Caki2 (cell line): ENCODE data around the gene KCNK5. TPM values are rescaled to one million over a fixed set of nuclear protein-coding genes. Genes with fewer than 3 reads are reported as not detected.
A peak's percentile ranks its signal among the peaks of the same experiment; 100 is the strongest.

ENCODE experiments used
- DNase-seq: peaks from one replicate; pipeline ENCODE4 v3.0.0-alpha.2; 2015; ENCODE audit warnings: low read depth
- in situ Hi-C: cut with HindIII; loops from 2 replicates; pipeline ENCODE4 v1.10.0; 2016; ENCODE audit warnings: low sequenced_read_pairs, low pct_unique_long_range_greater_than_20kb, mixed read lengths
- total RNA-seq: library from RNA; depleted of rRNA; stranded (reverse); fragments of >200 nt; shearing (Covaris generic); gene quantifications from 2 replicates; pipeline ENCODE4 v1.2.3, GENCODE V29; 2014; ENCODE audit warnings: low replicate concordance

KCNK5 gene
- total RNA-seq, 1 experiment from 2014 or later = 0.74 TPM

DNA sequence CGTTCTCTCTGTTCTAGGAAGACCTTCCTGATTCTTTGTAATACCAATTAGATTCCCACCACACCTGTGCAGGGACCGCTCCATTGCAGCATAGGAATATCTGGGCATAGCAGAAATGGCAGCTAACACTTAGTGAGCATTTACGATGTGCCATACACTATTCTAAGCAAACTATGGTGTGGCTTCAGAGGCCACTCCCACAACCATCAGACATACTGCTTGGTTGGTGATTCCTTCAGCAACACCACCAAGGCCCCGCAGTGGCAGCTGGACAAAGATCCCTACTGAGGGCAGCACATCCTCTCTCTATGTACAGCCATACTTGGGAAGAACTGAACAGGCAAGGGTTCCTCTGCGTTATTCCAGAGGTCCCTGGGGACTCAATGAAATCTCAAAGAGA lies 6.2 kb downstream of the KCNK5 start:
- in situ Hi-C loops = no loop called here
- no peak for DNase-seq

GRCh38 chr6:39221779-39222641 lies 7.3 kb downstream of the KCNK5 start:
- in situ Hi-C loops = no loop called here
- no peak for DNase-seq

DNA sequence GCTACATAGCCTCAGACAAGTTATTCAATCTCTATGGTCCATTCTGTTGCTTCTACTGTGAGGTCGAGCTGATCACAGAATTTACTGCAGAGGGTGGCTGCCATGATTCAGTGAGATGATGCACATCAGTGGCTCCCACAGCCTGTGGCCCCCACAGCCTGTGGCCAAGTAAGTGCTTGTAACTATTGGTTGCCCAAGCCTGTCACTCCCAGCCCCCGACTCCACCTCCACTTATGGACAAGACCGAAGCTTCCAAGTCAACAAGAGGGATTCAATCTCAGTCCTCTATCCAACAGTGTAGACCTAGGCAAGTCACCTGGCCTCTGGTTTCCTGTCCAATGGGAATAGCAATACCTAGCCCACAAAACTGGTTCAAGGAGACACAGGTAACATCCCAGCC lies 8.2 kb downstream of the KCNK5 start:
- in situ Hi-C loops = no loop called here
- no peak for DNase-seq

DNA sequence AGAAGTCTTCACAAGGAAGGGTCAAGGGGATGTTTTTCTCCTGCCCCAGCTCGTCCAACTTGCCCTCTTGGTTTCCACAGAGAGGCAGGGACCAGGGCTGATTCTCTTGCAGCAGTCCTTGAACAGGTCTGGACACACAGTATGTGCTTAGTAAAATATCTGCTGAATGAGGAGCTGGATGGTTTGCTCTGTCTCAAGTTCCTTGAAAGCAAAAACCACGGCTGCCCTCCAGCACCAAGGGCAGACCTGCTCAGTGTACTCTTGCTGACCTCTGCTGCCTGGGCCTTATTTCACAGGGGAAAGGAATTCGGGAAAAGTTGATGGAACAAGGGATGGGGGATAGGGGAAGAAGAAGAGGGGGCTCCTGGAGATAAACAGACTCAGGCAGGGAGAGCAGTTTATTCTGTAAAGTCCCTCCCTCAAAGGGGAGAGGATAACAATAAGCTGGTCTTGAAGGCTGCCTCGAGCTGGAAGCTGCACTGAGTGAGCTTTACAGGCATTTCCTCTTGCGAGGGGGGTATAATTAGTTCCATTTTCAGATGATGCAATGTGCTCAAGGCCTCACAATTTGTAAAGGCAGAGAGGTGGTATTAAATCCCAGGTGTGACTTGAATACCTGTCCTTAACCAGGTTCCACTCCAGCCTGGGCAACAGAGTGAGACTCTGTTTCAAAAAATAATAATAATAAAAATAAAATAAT lies 10.3 kb downstream of the KCNK5 start:
- DNase-seq = no peak
- in situ Hi-C loops = no loop called here

DNA sequence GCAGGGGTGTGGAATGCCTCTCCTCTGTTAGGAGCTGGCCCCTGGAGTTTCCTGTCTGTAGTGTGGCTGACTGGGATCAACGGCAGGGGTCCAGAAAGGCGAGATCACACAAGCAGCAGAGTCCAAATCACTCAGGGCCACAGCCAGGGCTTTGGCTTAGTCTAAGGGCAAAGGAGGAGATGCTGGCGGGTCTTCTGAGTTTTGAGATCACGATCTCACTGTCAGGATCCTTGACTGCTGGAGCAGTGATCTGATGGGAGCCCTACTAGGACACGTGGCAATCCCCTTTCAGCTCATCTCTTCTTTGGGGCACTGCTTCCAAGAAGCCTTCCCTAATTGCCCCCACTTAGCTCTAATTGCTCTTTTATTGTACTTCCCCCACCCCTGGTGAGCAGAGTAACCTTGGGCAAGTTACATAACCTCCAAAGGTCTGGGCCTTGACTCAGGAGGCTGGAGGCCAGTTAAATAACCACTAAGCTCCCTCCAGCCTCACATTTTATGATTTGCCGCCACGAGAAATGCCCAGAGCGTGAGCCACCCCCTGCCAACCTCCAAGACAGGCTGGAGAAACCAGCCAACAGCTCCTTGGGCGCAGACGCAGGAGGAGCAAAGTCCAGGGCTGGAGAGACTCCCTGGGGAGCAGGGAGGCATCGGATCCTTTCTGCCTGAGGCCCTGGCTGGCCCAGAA lies 12.0 kb downstream of the KCNK5 start:
- no peak for DNase-seq
- in situ Hi-C loops = no loop called here

GRCh38 chr6:39215640-39216158 lies 13.6 kb downstream of the KCNK5 start:
- no peak for DNase-seq
- in situ Hi-C loops = no loop called here

DNA sequence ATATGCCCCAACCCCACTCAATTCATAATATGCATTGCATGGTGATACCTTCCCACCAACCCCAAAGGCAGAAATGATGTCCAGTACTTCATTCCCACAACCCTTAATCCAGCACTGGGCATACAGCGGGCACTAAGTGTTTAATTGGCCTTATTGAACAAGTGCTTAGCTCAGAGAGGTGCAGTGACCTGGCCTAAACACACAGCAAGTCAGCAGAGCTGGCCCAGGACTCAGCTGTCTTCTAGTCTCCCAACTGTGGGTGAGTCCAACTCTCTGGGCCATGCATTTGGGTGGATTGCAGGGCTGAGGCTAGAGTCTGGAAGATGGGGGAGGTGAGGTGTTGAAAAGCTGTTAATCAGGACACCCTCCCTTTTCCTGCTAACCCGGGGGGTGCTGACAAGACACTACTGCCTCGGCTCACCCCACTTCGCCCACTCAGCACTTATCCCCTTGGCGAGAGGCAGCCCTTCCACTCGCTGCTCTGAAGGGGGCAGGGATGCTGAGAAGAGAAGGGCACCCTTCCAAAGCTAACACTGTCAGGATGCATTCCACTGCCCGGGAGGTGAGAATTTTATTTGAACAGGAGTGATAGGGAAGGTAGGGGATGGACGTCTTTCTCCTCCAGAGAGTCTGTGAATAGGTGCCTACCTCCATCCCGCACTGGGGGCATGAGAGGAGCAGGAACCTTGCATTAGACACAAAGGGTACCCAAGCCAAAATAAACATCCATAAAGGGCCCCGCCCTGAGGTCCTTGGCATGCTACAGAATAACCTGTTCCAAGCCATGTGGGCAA lies 14.2 kb downstream of the KCNK5 start:
- DNase-seq = peak; percentile 82
- in situ Hi-C loops = no loop called here

- in situ Hi-C loops = no loop called here
- DNase-seq = peak; percentile 50
Observed at GRCh38 chr6:39214120-39214813, 15.0 kb downstream of the KCNK5 start.

GRCh38 chr6:39213195-39213920 lies 15.9 kb downstream of the KCNK5 start:
- in situ Hi-C loops = no loop called here
- no peak for DNase-seq

- in situ Hi-C loops = no loop called here
- DNase-seq = no peak
Observed at GRCh38 chr6:39211183-39211582, 18.1 kb downstream of the KCNK5 start.

DNA sequence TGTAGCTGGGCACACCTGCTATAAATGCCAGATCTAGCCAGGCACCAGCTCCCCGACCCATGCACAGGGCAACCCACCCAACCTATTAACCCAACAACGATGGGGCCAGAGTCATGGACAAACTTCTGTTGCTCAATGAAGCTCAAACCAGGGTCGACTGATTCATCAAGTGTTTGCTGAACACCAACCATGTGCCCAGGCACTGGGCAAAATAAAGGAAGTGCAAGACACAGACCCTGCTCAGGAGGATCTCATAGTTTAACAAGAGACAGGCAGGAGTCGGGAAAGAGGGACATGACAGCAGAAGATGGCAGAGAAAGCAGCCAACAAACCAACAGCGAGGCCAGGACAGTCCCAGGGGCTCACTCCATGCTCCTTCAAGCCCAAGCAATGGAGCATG lies 18.8 kb downstream of the KCNK5 start:
- in situ Hi-C loops = no loop called here
- DNase-seq = no peak

GRCh38 chr6:39209911-39210310 lies 19.4 kb downstream of the KCNK5 start:
- DNase-seq = no peak
- in situ Hi-C loops = no loop called here

GRCh38 chr6:39209360-39209811 lies 19.9 kb downstream of the KCNK5 start:
- in situ Hi-C loops = no loop called here
- DNase-seq = no peak

DNA sequence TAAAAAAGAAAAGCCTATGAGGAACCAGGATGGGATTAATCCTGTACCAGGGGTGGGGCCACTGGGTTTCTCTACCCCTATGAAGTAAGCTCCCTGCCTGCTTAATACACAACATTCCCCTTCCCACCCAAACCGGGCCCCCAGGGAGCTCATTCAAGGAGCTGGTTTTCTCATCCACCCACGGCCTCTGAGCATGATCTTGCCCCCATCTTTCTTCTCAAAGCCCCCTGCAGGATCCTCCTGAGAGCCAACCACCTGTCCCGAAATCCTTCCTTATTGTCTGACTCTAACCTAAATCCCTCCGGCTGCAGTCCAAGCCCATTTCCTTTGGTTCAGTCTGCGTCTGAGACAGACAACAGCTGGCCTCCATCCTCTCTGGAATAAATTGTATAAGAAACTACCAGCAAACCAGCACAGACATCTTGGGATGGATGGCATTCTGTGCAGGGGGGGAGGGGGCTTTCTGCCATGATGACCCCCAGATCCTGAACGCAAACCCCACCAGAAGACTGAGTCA lies 21.0 kb downstream of the KCNK5 start:
- DNase-seq = no peak
- in situ Hi-C loops = no loop called here

DNA sequence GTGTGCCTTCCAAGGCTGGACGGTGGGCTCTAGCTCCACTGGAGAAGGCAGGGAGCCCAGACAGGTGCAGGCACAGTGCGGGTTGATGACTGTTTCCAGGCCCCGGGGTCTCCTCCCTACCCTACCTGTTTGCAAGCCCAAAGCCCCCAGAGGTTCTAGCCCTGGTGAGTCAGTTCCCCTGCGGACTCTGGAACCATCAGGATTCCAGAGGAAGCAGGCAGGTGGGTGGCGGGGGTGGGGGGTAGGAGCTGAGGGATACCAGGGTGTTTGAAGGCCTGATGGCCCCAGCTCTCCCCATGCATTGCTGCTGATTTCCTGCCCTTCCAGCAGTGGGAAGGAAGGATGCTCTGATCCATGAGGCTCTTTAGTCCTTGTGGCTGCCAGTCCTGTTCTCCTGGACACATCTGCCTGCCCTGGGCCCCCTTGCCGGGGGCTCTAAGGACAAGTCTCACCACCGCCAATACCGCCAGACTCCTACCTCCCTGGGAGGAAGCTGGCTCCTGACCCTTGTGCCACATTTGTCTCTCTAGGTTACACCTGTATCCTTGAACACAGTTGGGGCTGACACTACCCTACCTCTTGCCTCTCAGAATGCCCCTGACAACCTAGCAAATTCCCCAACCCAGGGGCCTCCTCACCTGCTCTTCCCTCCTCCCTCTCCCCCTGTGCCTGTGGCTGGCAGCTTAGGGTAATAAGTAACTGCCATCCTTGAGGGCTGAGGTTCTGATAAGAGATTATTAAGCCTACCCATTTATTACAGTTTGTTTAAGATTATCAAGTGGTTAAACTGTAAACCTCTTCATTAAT lies 21.7 kb downstream of the KCNK5 start:
- no peak for DNase-seq
- in situ Hi-C loops = no loop called here

DNA sequence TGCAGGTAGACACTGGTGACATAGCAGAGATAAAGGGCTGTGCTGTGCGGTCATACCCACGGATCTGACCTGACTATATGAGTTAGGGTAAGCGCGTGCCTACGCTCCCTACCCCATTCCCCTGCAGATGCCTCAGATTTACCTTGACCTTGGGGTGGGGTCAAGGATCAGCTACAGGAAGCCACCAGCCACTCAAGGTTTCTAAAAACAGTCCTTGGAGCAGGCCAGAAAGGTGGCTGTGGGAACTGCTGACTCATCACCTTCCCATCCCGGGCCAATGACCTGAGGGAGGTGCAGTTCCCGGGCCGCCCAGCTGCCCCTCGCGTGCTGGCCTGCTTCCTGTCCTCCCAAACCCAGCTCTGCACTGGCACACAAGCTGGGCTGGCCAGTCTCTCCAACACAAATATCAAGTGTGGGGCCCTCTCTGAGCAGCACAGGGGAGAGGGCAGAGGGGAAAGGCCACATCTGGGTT lies 23.0 kb downstream of the KCNK5 start:
- no peak for DNase-seq
- in situ Hi-C loops = no loop called here
